SU-DHL-6 (cell line): ENCODE results near the gene MCTP1.

Source experiments
- H2AFZ ChIP-seq: fragments of 200-600 bp; sonication (generic); 2 replicates; pipeline ENCODE4 v1.6.1; 2014; ENCODE audit warnings: low read depth, mild to moderate bottlenecking, moderate library complexity, mixed read lengths, antibody characterized with exemption, low read length; ENCODE audit not compliant: severe bottlenecking
- H3F3A ChIP-seq: fragments of 200-600 bp; shearing (Covaris generic); 2 replicates; pipeline ENCODE4 v1.6.0; 2016; ENCODE audit warnings: antibody characterized with exemption, mild to moderate bottlenecking; ENCODE audit not compliant: insufficient read depth
- H3K27ac ChIP-seq: fragments of 200-600 bp; sonication (generic); 2 replicates; pipeline ENCODE4 v1.5.1; 2016; ENCODE audit warnings: low read depth, mild to moderate bottlenecking, low read length, moderate library complexity, mixed read lengths
- H3K27me3 ChIP-seq: fragments of 200-600 bp; sonication (generic), shearing (Covaris generic); 2 replicates; pipeline ENCODE4 v1.6.0; 2014; ENCODE audit warnings: mild to moderate bottlenecking, low read length
- H3K36me3 ChIP-seq: fragments of 200-600 bp; sonication (generic); 2 replicates; pipeline ENCODE4 v1.6.1; 2014; ENCODE audit warnings: mild to moderate bottlenecking, low read length, mixed read lengths
- H3K4me2 ChIP-seq: fragments of 300-600, 200-600 bp; shearing (Covaris generic), sonication (generic); 2 replicates; pipeline ENCODE4 v1.6.0; 2014; ENCODE audit warnings: low read length, low read depth, mild to moderate bottlenecking; ENCODE audit not compliant: poor library complexity, severe bottlenecking
- H3K4me3 ChIP-seq: fragments of 200-600 bp; sonication (generic); 2 replicates; pipeline ENCODE4 v1.5.1; 2014; ENCODE audit warnings: antibody characterized with exemption, low read length, mild to moderate bottlenecking, mixed read lengths; ENCODE audit not compliant: insufficient read depth, poor library complexity, severe bottlenecking
- H3K79me2 ChIP-seq: fragments of 200-600 bp; sonication (generic); 2 replicates; pipeline ENCODE4 v1.6.1; 2014; ENCODE audit warnings: mild to moderate bottlenecking, low read length, moderate library complexity; ENCODE audit not compliant: insufficient read depth
- H3K9ac ChIP-seq: fragments of 200-600 bp; sonication (generic); 2 replicates; pipeline ENCODE4 v1.7.0; 2014; ENCODE audit warnings: mild to moderate bottlenecking, low read length
- H3K9me2 ChIP-seq: fragments of 200-600 bp; sonication (generic); replicated peaks from 2 replicates; pipeline ENCODE4 v1.6.1; 2014; ENCODE audit warnings: low read length; ENCODE audit not compliant: insufficient read depth
- H3K9me3 ChIP-seq: fragments of 200-600 bp; sonication (generic); 2 replicates; pipeline ENCODE4 v1.6.1; 2014; ENCODE audit warnings: low read length, mixed read lengths; ENCODE audit not compliant: insufficient read depth
- H4K20me1 ChIP-seq: fragments of 200-600 bp; sonication (generic); 2 replicates; pipeline ENCODE4 v1.6.1; 2014; ENCODE audit warnings: low read depth, mild to moderate bottlenecking, antibody characterized with exemption, low read length, moderate library complexity, mixed read lengths
- CTCF ChIP-seq: fragments of 200-600 bp; sonication (generic); IDR thresholded peaks from one replicate; pipeline ENCODE4 v1.5.1; 2017; ENCODE audit warnings: antibody characterized with exemption, mild to moderate bottlenecking, low read length, moderate library complexity; ENCODE audit not compliant: insufficient read depth, poor library complexity, severe bottlenecking
- EZH2phosphoT487 ChIP-seq: fragments of 200-600 bp; sonication (generic), shearing (Covaris generic); conservative IDR thresholded peaks from 2 replicates; pipeline ENCODE4 v1.6.1; 2018; ENCODE audit warnings: mild to moderate bottlenecking, antibody characterized with exemption, low read length, moderate library complexity, mixed read lengths

MCTP1 gene

GRCh38 chr5:95043234-95043633, 241.7 kb downstream of the MCTP1 start:
- Histone ChIP-seq H3K9me2 (no peaks in the 10 kb centered on the region), H3K4me3 (no peak overlapping the region), H3K36me3 (no peaks in the 10 kb centered on the region), H3K79me2 (no peaks in the 10 kb centered on the region), H3K9ac (no peak overlapping the region), H3K9me3 (no peaks in the 10 kb centered on the region), H2AFZ (no peak overlapping the region), H3K27ac (no peak overlapping the region), H3K4me2 (no peak overlapping the region), H3F3A (no peaks in the 10 kb centered on the region), H4K20me1 (no peaks in the 10 kb centered on the region), H3K27me3 (no peaks in the 10 kb centered on the region)
- no peak for TF ChIP-seq CTCF
- TF ChIP-seq EZH2phosphoT487: no peak

GRCh38 chr5:95042037-95042436, 242.9 kb downstream of the MCTP1 start:
- Histone ChIP-seq H4K20me1 (no peaks in the 10 kb centered on the region), H3K9ac (no peak overlapping the region), H3K79me2 (no peaks in the 10 kb centered on the region), H3K36me3 (no peaks in the 10 kb centered on the region), H3K27ac (no peak overlapping the region), H3F3A (no peaks in the 10 kb centered on the region), H2AFZ (no peak overlapping the region), H3K9me2 (no peaks in the 10 kb centered on the region), H3K9me3 (no peaks in the 10 kb centered on the region), H3K27me3 (no peaks in the 10 kb centered on the region), H3K4me3 (no peak overlapping the region), H3K4me2 (no peak overlapping the region)
- TF ChIP-seq EZH2phosphoT487: no peak
- TF ChIP-seq CTCF: no peak

GRCh38 chr5:95035891-95036685, 248.8 kb downstream of the MCTP1 start:
- Histone ChIP-seq H3K9ac (no peak overlapping the region), H3K9me3 (no peaks in the 10 kb centered on the region), H3K4me3 (no peak overlapping the region), H3K36me3 (no peaks in the 10 kb centered on the region), H3K9me2 (no peaks in the 10 kb centered on the region), H3K27ac (no peak overlapping the region), H3F3A (no peaks in the 10 kb centered on the region), H3K79me2 (no peaks in the 10 kb centered on the region), H4K20me1 (no peaks in the 10 kb centered on the region), H2AFZ (no peak overlapping the region), H3K27me3 (no peaks in the 10 kb centered on the region), H3K4me2 (no peak overlapping the region)
- TF ChIP-seq CTCF (no peak), EZH2phosphoT487 (no peak)
